ENCODE data around the gene PYCARD.

- TF ChIP-seq CTCF (IDR thresholded peaks at IDR 0.05), result no peak
- no peak for TF ChIP-seq POLR2AphosphoS5 (IDR thresholded peaks at IDR 0.05; ENCODE audit: low read depth, low read length)
These were observed 45.8 kb upstream of the PYCARD start for GRCh38 chr16:31248344-31248743.

Data from Panc1 (cell line).